NCI-H524 treated with DMSO at 0.1 percent for 48 hours (cell line): ENCODE data around the gene CEP131.
A peak's percentile ranks its signal among the peaks of the same experiment; 100 is the strongest.
"Not testable (repeated sequence)": the region's sequence is repeated elsewhere in the genome, so short reads cannot be mapped to it uniquely, and the experiment has no call there.

Experiments used
- DNase-seq: peaks from one replicate; lab custom pipeline; 2025; lab: John Stamatoyannopoulos, UW

Gene CEP131

DNA sequence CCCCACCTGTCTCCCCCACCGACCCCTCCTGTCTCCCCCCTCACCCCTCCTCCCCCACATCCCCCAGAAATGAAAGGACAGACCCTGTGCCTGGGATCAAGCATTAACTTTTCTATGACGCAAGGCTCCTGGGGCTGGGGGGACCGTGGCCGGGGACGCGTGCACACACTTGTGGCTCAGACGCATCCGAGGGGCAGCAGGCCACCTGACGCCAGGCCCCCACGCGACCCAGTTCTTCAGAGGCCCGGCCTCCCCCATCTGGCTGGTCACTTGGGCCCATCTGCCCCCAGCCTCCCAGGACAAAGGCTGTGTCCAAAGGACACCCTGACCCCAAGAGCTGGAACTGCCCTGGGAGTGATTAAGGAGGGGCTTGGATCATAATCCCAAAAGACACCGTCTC, 71.5 kb downstream of the CEP131 start:
- no peak for DNase-seq

DNA sequence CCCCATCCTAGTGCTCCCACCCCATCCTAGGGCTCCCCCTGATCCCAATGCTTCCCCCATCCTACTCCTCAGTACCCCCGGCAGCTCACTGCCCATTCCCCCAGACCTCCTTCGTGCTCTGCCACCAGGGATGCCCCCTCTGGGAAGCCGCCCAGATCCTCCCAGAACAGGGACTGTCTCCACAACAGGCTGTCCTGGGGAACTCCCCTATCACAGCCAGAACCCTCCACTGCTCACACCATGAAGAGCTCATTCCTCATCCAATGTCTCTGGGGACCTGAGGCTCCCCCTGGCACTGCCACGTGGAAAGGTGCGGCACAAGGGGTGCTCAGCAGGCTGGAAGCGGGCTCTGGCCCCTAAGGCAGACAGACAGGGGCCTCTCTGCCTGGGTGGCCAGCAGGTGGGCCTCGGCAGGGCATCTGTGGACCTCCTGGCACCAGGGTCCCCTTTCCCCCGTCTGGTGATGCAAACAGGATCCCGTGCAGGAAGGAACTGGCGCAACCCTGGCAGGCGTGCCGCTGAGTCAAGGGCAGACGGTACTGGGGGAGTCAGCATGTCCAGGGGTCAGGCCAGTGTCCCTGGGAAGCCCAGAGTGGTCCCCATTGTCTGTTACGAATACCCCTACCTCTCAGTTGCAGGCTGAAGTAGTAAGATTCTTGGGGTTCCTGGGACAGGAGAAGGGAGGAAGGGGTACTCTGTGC, 72.2 kb downstream of the CEP131 start:
- DNase-seq, result no peak

GRCh38 chr17:81148986-81149533, 73.7 kb downstream of the CEP131 start:
- no peak for DNase-seq

GRCh38 chr17:81148571-81148970, 74.2 kb downstream of the CEP131 start:
- DNase-seq, result no peak

DNA sequence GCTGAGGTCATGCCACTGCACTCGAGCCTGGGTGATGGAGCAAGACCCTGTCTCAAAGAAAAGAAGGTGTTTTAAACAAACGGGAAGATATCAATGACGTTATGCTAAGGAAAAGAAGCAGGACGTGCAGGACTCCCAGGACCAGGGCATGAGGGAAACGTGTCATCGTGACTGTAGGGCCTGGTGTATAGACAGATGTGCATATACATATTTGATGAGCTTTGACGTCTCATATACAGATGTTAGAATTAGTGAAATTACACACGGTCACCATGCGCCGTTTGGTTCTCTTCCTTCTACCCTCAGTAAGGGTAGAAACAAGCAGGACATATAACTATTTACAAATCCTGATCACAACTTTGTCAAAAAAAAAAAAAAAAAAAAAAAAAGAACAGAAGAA, 75.1 kb downstream of the CEP131 start:
- no peak for DNase-seq

DNA sequence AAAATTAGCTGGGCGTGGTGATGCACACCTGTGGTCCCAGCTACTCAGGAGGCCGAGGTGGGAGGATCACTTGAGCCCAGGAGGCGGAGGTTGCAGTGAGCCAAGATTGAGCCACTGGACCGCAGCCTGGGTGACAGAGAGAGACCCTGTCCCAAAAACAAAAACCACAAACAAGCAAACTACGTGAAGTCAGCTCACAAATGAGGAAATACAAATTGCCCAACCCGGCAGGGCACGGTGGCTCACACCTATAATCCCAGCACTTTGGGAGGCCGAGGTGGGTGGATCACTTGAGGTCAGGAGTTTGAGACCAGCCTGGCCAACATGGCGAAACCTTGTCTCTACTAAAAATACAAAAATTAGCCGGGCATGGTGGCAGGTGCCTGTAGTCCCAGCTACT, 76.6 kb downstream of the CEP131 start:
- DNase-seq, result not testable (repeated sequence)

DNA sequence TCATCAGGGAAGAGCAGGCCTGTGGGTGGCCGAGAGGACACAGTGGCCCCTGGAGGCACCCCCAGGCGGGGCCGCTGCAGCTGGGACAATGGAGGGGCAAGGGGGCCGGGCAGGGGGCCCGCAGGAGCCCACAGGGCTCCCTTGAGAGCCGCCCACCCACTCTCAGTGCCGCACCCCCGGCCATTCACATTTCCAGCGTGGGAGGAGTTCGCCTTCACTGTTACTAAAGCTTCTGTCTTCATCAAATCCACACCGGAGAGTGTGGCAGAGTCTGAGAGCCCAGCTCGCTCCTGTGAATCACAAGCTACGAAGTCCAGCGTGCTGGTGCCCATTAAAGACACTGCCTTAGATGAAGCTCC, 78.4 kb downstream of the CEP131 start:
- no peak for DNase-seq

DNA sequence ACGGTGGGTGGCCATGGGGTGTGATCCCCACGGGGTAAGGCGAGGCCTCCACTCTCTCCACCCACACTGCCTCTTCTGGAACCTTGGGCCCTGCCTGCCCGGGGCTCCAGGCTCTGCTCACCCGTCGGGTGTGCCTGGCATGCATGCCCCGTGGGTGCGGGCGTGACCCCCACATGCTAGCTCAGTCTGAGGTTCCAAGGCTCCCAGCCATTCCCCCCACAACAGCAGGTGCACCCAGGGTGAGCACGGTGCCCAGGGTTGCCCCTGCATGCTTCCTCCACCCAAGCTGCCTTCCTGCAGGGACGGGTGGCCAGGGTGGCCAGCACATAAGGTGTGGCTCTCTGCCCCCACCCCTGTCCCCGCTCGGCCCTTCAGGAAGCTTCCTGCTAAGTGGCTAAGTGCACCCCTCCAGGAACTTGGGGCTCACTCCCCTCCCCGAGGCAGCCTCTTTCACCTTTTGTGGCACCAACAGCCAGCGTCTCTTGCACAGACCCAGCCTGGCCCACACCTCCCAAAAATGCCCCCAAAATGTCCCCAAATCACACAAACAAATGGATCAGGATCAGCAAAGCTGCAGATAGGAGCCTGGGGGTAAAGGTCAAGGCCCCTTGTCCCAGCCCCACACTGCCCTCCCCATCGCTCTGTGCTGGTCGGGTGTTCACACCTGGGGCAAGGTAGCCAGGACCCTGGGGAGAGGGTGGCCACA, 78.9 kb downstream of the CEP131 start:
- no peak for DNase-seq

DNA sequence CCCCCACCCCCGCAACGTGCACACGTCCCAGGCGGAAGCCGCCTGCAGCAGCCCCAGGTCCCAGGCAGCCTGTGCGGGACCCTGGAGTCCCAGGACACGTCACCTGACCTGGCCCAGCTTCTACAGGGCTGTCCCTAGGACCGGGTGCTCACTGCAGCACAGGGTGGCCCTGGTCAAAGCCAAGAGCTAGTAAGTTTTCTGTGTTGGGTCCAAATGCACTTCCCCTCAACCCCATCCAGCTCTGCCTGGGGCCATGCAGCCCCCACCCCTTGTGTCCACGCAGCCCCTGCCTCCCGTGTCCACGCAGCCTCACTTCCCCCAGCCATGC, 79.6 kb downstream of the CEP131 start:
- no peak for DNase-seq

GRCh38 chr17:81142301-81143199, 80.2 kb downstream of the CEP131 start:
- peak; percentile 46 for DNase-seq

DNA sequence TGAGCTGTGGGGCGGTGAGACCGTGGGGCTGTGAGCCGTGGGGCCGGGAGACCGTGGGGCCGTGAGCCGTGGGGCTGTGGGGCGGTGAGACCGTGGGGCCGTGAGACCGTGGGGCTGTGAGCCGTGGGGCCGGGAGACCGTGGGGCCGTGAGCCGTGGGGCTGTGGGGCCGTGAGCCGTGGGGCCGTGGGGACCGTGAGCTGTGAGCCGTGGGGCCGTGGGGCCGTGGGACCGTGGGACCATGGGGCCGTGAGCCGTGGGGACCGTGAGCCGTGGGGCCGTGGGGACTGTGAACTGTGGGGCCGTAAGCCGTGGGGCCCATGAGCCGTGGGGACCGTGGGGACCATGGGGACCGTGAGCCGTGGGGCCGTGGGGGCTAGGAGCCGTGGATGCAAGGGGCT, 82.1 kb downstream of the CEP131 start:
- DNase-seq, result no peak

DNA sequence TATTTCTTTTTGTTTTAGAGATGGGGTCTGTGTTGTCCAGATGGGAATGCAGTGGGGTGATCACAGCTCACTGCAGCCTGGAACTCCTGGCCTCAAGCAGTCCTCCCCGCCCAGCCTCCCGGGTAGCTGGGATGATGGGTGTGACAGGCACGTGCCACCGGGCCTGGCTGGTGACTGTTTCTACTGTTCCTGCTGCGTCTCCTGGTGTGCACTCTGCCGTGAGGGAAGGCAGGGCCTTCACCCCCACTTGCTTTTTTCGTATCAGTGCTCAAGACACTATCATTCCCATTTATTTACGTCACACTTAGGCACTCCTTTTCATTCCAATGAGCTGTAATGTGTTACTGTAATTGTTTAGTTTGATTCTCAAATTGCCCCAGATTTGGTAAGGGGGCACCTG, 82.7 kb downstream of the CEP131 start:
- no peak for DNase-seq
